Measurements from ENCODE around the gene MDM2. TPM values are rescaled to one million over a fixed set of nuclear protein-coding genes. Genes with fewer than 3 reads are reported as not detected.
A peak's percentile ranks its signal among the peaks of the same experiment; 100 is the strongest.

Gene MDM2
- total and polyA plus RNA-seq, 2 of the 13 experiments (the other 11 are each of a cell fraction or from before 2014, with no cell fraction given), result 29.3 to 314 TPM

DNA sequence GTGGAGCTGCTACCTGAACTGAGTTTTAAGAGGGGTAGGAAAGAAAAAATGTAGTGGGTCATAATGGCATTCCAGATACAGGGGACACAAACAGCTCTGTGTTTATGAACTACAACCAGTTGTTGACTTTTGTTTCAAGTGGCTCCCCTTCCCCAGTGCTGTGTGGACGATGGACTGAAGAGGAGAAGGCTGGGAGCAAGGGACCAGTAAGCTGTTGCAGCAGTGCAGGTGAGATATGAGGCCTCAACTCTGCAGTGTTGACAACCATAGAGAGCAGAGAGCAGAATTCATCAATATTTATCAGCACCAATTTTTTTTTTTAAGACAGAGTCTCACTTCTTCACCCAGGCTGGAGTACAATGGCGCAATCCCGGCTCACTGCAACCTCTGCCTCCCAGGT is 46.6 kb downstream of the MDM2 start (continued):
- TF ChIP-seq KAT8 (CRISPR knock-in tag; IDR thresholded peaks at IDR 0.05) (no peak), HCFC1 (IDR thresholded peaks at IDR 0.05; ENCODE audit: low read depth, low read length) (no peak), TFDP2 (CRISPR knock-in tag; IDR thresholded peaks at IDR 0.05) (no peak), PAXIP1 (CRISPR knock-in tag; conservative IDR thresholded peaks at IDR 0.05) (peak; percentile 43; the same call in 1 of the 2 replicates), FOXA3 (CRISPR knock-in tag; IDR thresholded peaks at IDR 0.05) (peak; percentile 14; the same call in 1 of the 2 replicates), ZNF549 (CRISPR knock-in tag; IDR thresholded peaks at IDR 0.05) (no peak), HMGXB4 (CRISPR knock-in tag; IDR thresholded peaks at IDR 0.05; ENCODE audit: borderline replicate concordance in 1 of 2, low read depth in 1 of 2) (no peak)

All from HepG2 (cell line).